Fibroblast of lung (primary cell): ENCODE results near the gene ESF1.

Experiments
- EZH2 ChIP-seq: IDR thresholded peaks from 2 replicates; pipeline ENCODE4 v1.5.1; 2012; ENCODE audit warnings: low read length, control low read depth, mild to moderate bottlenecking; ENCODE audit errors: missing control alignments
- TF ChIP-seq, protein P1 (sequence below), 2 donors: IDR thresholded peaks in 1 of 2; conservative IDR thresholded peaks in 1 of 2; 1 replicate in 1 of 2; 2 replicates in 1 of 2; pipeline ENCODE4 v1.5.1; 2011 to 2012; ENCODE audit warnings: low read length in 2 of 2, control low read depth in 1 of 2, inconsistent platforms in 1 of 2, low read depth in 1 of 2, mild to moderate bottlenecking in 1 of 2

DNA sequence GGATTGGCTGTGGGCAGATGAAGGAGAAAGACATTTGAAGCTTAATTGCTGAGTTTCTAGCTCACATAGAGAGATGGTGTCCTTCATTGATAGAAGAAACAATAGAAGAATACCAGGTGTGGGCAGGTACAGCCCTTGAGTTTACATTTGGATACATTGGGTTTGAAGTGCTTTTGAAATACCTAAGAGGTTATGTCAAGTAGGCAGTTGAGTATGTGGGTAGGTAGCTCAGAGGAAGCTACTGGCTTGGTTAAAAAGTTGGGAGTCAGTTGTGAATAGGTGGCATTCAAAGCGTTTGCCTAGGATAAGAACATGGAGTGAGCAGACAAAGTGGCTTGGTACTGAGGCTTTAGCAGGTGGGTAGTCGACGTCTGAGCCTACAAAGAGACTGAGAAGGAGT lies 25.1 kb upstream of the ESF1 start:
- TF ChIP-seq, protein P1, sequence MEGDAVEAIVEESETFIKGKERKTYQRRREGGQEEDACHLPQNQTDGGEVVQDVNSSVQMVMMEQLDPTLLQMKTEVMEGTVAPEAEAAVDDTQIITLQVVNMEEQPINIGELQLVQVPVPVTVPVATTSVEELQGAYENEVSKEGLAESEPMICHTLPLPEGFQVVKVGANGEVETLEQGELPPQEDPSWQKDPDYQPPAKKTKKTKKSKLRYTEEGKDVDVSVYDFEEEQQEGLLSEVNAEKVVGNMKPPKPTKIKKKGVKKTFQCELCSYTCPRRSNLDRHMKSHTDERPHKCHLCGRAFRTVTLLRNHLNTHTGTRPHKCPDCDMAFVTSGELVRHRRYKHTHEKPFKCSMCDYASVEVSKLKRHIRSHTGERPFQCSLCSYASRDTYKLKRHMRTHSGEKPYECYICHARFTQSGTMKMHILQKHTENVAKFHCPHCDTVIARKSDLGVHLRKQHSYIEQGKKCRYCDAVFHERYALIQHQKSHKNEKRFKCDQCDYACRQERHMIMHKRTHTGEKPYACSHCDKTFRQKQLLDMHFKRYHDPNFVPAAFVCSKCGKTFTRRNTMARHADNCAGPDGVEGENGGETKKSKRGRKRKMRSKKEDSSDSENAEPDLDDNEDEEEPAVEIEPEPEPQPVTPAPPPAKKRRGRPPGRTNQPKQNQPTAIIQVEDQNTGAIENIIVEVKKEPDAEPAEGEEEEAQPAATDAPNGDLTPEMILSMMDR (conservative IDR thresholded peaks at IDR 0.05 in 1 of 2, IDR thresholded peaks at IDR 0.05 in 1 of 2; ENCODE audit: low read depth in 1 of 2, low read length in 2 of 2): no peak
- TF ChIP-seq EZH2: no peak
